WERI-Rb-1 (cell line): ENCODE data around the gene PIEZO1.
"Not testable (repeated sequence)": the region's sequence is repeated elsewhere in the genome, so short reads cannot be mapped to it uniquely, and the experiment has no call there.

Experiments used
- DNase-seq: peaks from one replicate; pipeline ENCODE4 v3.0.0-alpha.2; 2020
- H3K27ac ChIP-seq: fragments of 250-450 bp; sonication (Bioruptor Pico); 2 replicates; pipeline ENCODE4 v1.5.1; 2020; ENCODE audit warnings: mild to moderate bottlenecking, moderate library complexity
- H3K27me3 ChIP-seq: fragments of 250-450 bp; sonication (Bioruptor Pico); 2 replicates; pipeline ENCODE4 v1.5.1; 2021; ENCODE audit warnings: mild to moderate bottlenecking, low read depth, moderate library complexity; ENCODE audit not compliant: insufficient read depth, severe bottlenecking
- H3K36me3 ChIP-seq: fragments of 250-450 bp; sonication (Bioruptor Pico); 2 replicates; pipeline ENCODE4 v1.5.1; 2020; ENCODE audit warnings: mild to moderate bottlenecking, moderate library complexity
- H3K4me3 ChIP-seq: 2 replicates; pipeline ENCODE4 v1.5.1; 2011; ENCODE audit warnings: low read depth, mild to moderate bottlenecking, control low read depth, low read length
- H3K9me3 ChIP-seq: fragments of 250-450 bp; sonication (Bioruptor Pico); 2 replicates; pipeline ENCODE4 v1.5.1; 2021; ENCODE audit warnings: mild to moderate bottlenecking, moderate library complexity; ENCODE audit not compliant: severe bottlenecking
- TF ChIP-seq, protein P1 (sequence below): IDR thresholded peaks from 2 replicates; pipeline ENCODE4 v1.5.1; 2011; ENCODE audit warnings: low read depth, mild to moderate bottlenecking, control low read depth, inconsistent platforms, low read length

Gene PIEZO1

DNA sequence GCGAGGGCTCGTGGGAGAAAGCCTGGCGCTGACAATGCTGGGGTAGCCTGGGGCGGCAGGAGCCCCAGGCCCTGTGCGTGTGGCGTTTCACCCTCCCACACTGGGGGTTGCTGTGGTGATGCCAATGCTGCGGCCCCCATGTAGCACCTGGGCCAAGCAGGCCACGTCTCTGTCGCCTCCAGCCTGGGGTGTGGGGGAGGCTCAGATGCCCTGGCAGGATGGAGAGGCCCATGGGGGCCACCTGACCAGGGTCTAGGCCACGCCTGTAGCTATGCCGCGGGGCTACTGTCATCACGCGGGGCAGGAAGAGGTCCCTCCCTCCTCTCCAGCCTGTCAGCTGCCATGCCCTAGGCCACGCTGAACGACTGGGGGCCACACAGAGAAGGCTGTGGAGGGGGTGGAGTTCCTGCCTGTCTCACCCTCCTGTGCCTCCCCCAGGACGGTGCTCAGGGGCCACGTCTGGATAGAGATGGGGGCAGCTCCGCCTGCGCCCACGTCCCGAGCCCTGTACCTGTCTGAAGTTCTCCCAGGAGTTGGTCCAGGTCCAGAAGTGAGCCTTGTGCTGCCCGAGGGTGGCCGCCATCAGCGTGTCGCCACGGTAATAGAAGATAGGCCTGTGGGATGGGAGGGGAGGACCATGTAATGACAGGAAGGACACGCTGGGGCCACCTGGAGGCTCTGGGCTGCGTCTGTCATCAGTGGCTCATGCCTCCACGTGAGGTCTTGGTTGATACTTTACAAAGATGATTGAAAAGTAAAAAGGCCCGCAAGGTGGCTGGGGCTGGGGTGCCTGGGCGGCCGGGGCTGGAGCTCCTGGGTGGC lies 39.4 kb upstream of the PIEZO1 start:
- no peaks in the 10 kb centered on the region for H3K27me3 ChIP-seq
- H3K27ac ChIP-seq, result no peak overlapping the region
- TF ChIP-seq, protein P1, sequence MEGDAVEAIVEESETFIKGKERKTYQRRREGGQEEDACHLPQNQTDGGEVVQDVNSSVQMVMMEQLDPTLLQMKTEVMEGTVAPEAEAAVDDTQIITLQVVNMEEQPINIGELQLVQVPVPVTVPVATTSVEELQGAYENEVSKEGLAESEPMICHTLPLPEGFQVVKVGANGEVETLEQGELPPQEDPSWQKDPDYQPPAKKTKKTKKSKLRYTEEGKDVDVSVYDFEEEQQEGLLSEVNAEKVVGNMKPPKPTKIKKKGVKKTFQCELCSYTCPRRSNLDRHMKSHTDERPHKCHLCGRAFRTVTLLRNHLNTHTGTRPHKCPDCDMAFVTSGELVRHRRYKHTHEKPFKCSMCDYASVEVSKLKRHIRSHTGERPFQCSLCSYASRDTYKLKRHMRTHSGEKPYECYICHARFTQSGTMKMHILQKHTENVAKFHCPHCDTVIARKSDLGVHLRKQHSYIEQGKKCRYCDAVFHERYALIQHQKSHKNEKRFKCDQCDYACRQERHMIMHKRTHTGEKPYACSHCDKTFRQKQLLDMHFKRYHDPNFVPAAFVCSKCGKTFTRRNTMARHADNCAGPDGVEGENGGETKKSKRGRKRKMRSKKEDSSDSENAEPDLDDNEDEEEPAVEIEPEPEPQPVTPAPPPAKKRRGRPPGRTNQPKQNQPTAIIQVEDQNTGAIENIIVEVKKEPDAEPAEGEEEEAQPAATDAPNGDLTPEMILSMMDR, result no peak
- H3K4me3 ChIP-seq, result no peak overlapping the region
- no peaks in the 10 kb centered on the region for H3K9me3 ChIP-seq
- DNase-seq, result no peak
- H3K36me3 ChIP-seq, result no peaks in the 10 kb centered on the region

DNA sequence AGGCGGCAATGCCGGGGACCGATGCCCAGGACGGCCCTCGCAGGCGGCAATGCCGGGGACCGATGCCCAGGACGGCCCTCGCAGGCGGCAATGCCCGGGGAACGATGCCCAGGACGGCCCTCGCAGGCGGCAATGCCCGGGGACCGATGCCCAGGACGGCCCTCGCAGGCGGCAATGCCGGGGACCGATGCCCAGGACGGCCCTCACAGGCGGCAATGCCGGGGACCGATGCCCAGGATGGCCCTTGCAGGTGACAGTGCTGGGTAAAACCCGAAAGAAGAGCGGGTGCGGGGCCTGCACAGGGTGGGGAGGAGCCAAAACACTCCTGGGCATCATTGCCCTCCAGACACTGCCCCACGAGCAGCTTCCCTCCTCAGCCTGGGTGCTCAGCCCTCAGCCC lies 38.6 kb upstream of the PIEZO1 start:
- H3K27ac ChIP-seq, H3K36me3 ChIP-seq, H3K9me3 ChIP-seq, H3K4me3 ChIP-seq, H3K27me3 ChIP-seq, DNase-seq: not testable (repeated sequence)

DNA sequence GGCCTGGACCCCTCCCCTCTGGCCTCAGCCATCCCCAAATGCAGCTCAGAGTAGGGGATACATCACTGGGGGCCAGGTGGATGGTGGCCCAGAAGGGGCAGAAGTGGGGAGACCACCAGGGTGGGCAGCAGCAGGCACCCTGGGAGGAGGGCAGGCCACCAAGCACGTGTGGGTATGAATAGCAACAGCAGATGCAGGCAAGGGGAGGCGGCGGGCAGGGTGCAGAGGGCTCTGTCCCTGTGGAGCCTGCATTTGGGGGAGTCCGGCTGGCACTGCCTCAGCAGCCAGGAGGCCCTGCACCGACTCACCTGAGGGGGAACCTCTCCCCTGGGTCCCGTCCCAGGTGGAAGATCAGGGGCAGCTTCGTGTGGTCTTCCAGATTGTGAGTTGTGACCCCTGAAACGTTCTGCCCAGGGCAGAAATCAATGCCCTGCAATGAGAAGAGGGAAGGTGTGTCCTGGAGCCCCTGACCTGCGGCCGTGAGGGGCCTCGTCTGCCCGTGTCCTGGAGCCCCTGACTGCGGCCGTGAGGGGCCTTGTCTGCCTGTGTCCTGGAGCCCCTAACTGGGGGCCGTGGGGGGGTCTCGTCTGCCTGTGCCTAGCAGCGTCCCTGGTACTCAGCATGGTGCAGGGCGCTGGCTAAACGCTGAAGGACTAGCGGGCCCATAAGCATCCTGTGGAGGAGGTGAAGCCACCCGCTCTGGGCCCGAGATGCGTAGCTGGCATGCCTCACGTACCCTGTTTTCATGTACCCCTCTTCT lies 37.4 kb upstream of the PIEZO1 start:
- no peaks in the 10 kb centered on the region for H3K36me3 ChIP-seq
- TF ChIP-seq, protein P1, result no peak
- no peaks in the 10 kb centered on the region for H3K27me3 ChIP-seq
- no peak overlapping the region for H3K4me3 ChIP-seq
- no peak for DNase-seq
- no peak overlapping the region for H3K27ac ChIP-seq
- H3K9me3 ChIP-seq, result no peaks in the 10 kb centered on the region

DNA sequence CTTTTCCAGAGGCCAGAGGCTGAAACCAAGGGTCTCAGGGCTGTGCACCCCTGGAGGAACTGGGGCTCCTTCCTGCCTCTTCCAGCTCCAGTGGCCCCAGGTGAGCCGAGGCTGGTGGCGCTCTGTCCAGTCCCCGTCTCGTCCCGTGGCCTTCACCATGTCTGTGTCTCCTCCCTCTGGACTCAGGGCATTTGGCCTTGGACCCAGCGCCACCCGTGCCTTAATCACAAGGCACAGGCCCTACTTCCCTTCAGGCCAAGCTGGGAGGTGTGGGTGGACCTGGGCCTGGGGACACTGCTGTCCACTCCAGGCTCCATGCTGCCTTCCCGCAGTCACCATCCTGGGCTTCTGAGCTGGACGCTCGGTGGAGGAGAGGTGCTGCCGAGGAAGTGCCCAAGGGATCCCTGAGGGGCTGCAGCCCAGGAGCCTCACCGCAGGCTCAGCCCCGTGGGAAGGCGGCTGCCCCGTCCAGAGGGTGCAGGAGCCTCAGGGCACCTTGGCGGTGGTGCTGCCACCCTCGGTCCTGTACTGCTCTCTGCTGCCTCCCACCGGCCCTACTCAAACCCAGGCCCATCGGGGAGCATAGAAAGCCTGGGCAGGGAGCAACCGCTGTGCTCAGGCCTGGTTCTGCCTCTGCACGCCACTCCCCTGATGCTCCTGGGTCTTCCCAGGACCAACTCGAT lies 36.3 kb upstream of the PIEZO1 start:
- no peaks in the 10 kb centered on the region for H3K36me3 ChIP-seq
- TF ChIP-seq, protein P1, result no peak
- no peak for DNase-seq
- H3K27ac ChIP-seq, result no peak overlapping the region
- no peaks in the 10 kb centered on the region for H3K27me3 ChIP-seq
- no peaks in the 10 kb centered on the region for H3K9me3 ChIP-seq
- H3K4me3 ChIP-seq, result no peak overlapping the region

DNA sequence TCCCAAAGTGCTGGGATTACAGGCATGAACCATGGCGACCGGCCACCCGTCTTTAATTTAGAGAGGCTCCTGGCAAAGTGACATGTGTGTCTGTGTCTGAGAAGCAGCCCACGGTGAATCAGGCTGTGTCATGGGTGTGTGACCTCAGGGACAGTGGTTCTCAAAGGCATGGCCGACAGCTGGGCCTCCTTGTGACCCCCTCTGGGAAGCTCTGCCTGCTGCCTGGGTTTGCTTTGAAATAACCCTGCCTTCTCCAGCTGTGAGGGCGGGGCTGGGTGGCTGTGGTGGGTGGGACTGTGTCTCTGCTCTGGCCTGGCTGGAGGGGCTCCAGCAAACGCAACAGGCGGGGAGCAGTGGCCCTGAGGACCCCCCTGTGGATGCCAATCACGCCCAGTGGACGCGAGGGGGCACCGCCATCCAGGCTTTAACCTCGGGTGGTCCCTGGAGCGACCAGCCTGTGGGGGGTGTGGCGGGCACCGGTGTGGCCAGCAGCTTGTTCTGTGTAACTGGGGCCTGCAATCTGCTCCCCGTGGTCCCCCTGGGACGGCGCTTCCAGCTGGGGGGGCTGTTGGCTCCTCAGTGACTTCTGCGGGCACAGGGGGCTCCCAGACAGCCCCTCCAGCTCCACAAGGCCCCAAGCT lies 35.5 kb upstream of the PIEZO1 start:
- H3K27ac ChIP-seq, result no peak overlapping the region
- TF ChIP-seq, protein P1, result no peak

More for the DNA sequence above, 35.5 kb upstream of the PIEZO1 start:
- H3K9me3 ChIP-seq, result no peaks in the 10 kb centered on the region
- no peaks in the 10 kb centered on the region for H3K27me3 ChIP-seq
- H3K4me3 ChIP-seq, result no peak overlapping the region
- no peak for DNase-seq
- H3K36me3 ChIP-seq, result no peaks in the 10 kb centered on the region
